ENCODE data around the gene PPM1N. TPM values are rescaled to one million over a fixed set of nuclear protein-coding genes. Genes with fewer than 3 reads are reported as not detected.

The PPM1N gene
- total and polyA plus RNA-seq, 2 of the 13 experiments (the other 11 are each of a cell fraction or from before 2014, with no cell fraction given), result 0.31 to 1.8 TPM

GRCh38 chr19:45467456-45468158, 30.6 kb upstream of the PPM1N start, which contains the start of gene FOSB (continued):
- no peak; the same call in 1 of the 2 replicates for TF ChIP-seq CTCF (CRISPR knock-in tag; IDR thresholded peaks at IDR 0.05)
- no peak for TF ChIP-seq SMARCE1 (IDR thresholded peaks at IDR 0.05; ENCODE audit: borderline replicate concordance)
- no peak; the same call in 1 of the 2 replicates for TF ChIP-seq ZNF503 (CRISPR knock-in tag; IDR thresholded peaks at IDR 0.05)
- TF ChIP-seq ZBTB4 (CRISPR knock-in tag; IDR thresholded peaks at IDR 0.05; ENCODE audit: borderline replicate concordance), result no peak
- no peak for TF ChIP-seq ZNF672 (CRISPR knock-in tag; IDR thresholded peaks at IDR 0.05)
- no peak for TF ChIP-seq BRD4 (CRISPR knock-in tag; IDR thresholded peaks at IDR 0.05)
- no peak for TF ChIP-seq SMAD3 (CRISPR knock-in tag; IDR thresholded peaks at IDR 0.05)
- no peak for TF ChIP-seq ARID3A (IDR thresholded peaks at IDR 0.05; ENCODE audit: low read depth, low read length)
- TF ChIP-seq FOXC1 (CRISPR knock-in tag; IDR thresholded peaks at IDR 0.05; ENCODE audit: borderline replicate concordance), result no peak
- no peak for TF ChIP-seq ZBTB26 (CRISPR knock-in tag; IDR thresholded peaks at IDR 0.05; ENCODE audit: borderline replicate concordance)
- no peak for TF ChIP-seq ATF7-NPFF (CRISPR knock-in tag; IDR thresholded peaks at IDR 0.05; ENCODE audit: low read depth)
